Measurements from ENCODE around the gene TJP3.

The TJP3 gene

DNA sequence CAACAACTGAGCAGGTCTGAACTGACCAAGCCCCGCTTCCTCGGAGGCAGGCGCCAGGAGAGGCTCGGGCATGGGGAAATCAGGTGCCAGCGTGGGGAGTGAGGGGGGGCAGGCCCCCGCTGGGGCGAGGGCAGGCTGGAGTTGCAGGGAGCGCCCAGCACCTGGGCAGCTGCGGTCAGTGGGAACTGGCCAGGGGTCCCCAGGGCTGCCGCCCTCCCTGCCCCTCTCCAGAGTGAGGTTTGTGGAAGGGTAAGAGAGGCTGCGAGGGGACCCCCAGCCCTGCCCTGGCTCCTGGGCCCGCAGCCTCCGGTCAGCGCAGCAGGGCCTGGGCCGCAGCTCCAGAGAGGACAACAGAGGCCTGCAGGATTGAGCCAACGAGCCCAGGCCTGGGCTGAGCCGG lies 40.4 kb upstream of the TJP3 start:
- DNase-seq (ENCODE audit: low spot score), result no peak
- no peak overlapping the region; the same call in 1 of the 2 replicates for H3K27ac ChIP-seq
- no peak for TF ChIP-seq CTCF (conservative IDR thresholded peaks at IDR 0.05; ENCODE audit: low read depth)
- ChIA-PET POLR2A (ENCODE audit: low non-redundant PET) (no interaction called here), CTCF (interaction anchor here (0.5 kb wide), 1 partner anchor 185 kb away, joined by 3 read pairs; no protein-coding TSS in a partner anchor)

GRCh38 chr19:3668331-3669081 lies 39.7 kb upstream of the TJP3 start:
- POLR2A ChIA-PET (ENCODE audit: low non-redundant PET), result interaction anchor here (0.6 kb wide), 1 partner anchor 44 kb away, joined by 5 read pairs; no protein-coding TSS in a partner anchor
- no peak overlapping the region; the same call in 1 of the 2 replicates for H3K27ac ChIP-seq
- no peak for TF ChIP-seq CTCF (conservative IDR thresholded peaks at IDR 0.05; ENCODE audit: low read depth)
- CTCF ChIA-PET, result no interaction called here
- no peak for DNase-seq (ENCODE audit: low spot score)

GRCh38 chr19:3669082-3669946 lies 38.9 kb upstream of the TJP3 start:
- DNase-seq (ENCODE audit: low spot score), result no peak
- no peak for TF ChIP-seq CTCF (conservative IDR thresholded peaks at IDR 0.05; ENCODE audit: low read depth)
- ChIA-PET POLR2A (ENCODE audit: low non-redundant PET) (interaction anchor here (0.6 kb wide), 1 partner anchor 43 kb away, joined by 5 read pairs; no protein-coding TSS in a partner anchor), CTCF (no interaction called here)
- H3K27ac ChIP-seq, result no peak overlapping the region; the same call in 1 of the 2 replicates

DNA sequence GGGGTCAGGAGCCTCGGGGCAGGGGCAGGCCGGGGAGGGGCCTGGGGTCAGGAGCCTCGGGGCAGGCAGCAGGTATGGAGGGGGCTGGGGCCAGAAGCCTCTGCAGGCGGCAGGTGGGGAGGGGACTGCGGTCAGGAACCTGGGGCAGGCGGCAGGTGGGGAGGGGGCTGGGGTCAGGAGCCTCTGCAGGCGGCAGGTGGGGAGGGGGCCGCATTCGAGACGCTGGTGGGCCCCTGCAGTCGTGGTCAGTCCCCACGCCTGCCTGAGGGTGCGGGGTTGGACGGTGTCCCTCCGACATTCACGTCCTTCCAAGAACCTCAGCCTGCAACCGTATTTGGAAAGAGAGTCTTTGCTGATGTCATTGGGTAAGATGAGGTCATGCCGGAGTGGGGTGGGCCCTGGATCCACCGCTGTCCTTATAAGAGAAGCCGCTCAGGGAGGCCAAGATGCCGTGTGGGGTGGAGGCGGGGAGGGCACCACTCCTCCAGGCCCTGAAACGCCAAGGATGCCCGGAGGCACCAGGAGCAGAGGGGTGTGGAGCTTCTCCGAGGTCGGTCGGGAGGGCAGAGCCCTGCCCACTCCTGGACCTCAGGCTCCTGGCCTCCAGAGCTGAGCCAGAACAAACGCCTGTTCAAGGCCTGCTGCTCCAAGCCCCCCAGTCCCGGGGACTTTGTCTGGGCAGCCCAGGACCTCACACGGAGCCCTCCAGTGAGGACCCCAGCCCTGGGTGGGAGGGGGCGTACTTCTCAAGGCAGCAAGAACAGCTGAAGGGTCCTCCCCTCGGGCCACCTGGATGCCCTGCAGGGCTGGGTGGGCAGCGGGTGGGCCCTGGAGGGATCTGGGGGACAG lies 38.0 kb upstream of the TJP3 start:
- ChIA-PET POLR2A (ENCODE audit: low non-redundant PET) (no interaction called here), CTCF (interaction anchor here (0.6 kb wide), 1 partner anchor 946 kb away, joined by 3 read pairs; no protein-coding TSS in a partner anchor)
- no peak overlapping the region for H3K27ac ChIP-seq
- DNase-seq (ENCODE audit: low spot score), result no peak
- TF ChIP-seq CTCF (conservative IDR thresholded peaks at IDR 0.05; ENCODE audit: low read depth), result no peak

- ChIA-PET CTCF (interaction anchor here (0.6 to 0.7 kb wide), 2 partner anchors 11 to 32 kb away, joined by 3 to 4 read pairs; no protein-coding TSS in a partner anchor), POLR2A (ENCODE audit: low non-redundant PET) (no interaction called here)
- H3K27ac ChIP-seq, result no peak overlapping the region
- DNase-seq (ENCODE audit: low spot score), result no peak
- no peak for TF ChIP-seq CTCF (conservative IDR thresholded peaks at IDR 0.05; ENCODE audit: low read depth)
Measured at GRCh38 chr19:3670796-3671679, 37.1 kb upstream of the TJP3 start.
